Suprapubic skin (tissue), 4 donors: Measurements from ENCODE around the gene MOB1A. TPM values are rescaled to one million over a fixed set of nuclear protein-coding genes. Genes with fewer than 3 reads are reported as not detected.
"Not testable (repeated sequence)": the region's sequence is repeated elsewhere in the genome, so short reads cannot be mapped to it uniquely, and the experiment has no call there.

ENCODE experiments used
- DNase-seq, 2 donors: peaks; one replicate each; pipeline ENCODE4 v3.0.0-alpha.2; 2019; ENCODE audit warnings: low spot score in 2 of 2
- H3K27ac ChIP-seq: fragments of 200-600 bp; sonication (generic); one replicate; pipeline ENCODE4 v1.5.1; 2019
- H3K27me3 ChIP-seq: fragments of 200-600 bp; sonication (generic); one replicate; pipeline ENCODE4 v1.5.1; 2019
- H3K36me3 ChIP-seq: fragments of 200-600 bp; sonication (generic); one replicate; pipeline ENCODE4 v1.5.1; 2019
- H3K4me1 ChIP-seq: fragments of 200-600 bp; sonication (generic); one replicate; pipeline ENCODE4 v1.5.1; 2019
- H3K4me3 ChIP-seq: fragments of 200-600 bp; sonication (generic); one replicate; pipeline ENCODE4 v1.5.1; 2019; ENCODE audit warnings: mild to moderate bottlenecking
- H3K9me3 ChIP-seq: fragments of 200-600 bp; sonication (generic); one replicate; pipeline ENCODE4 v1.5.1; 2019
- EP300 ChIP-seq: sonication (generic); formaldehyde crosslinking; IDR thresholded peaks from one replicate; pipeline ENCODE4 v1.6.1; 2017; ENCODE audit warnings: antibody characterized with exemption
- POLR2A ChIP-seq, 2 donors: fragments of 450-650 bp; IDR thresholded peaks; one replicate each; pipeline ENCODE4 v1.6.1; 2017; ENCODE audit warnings: antibody characterized with exemption in 2 of 2, mild to moderate bottlenecking in 2 of 2, moderate library complexity in 2 of 2
- POLR2AphosphoS5 ChIP-seq, 3 donors: sonication (generic); formaldehyde crosslinking; IDR thresholded peaks; one replicate each; pipeline ENCODE4 v1.6.1; 2017; ENCODE audit warnings: antibody characterized with exemption in 3 of 3
- WGBS: methylation state at CpG from one replicate; pipeline ENCODE4 v1.1.5; 2018; 5-methylcytosine and 5-hydroxymethylcytosine counted together
- total RNA-seq, 4 donors: library from RNA; depleted of rRNA; stranded (reverse); fragments of >200 nt; gene quantifications; one replicate each; pipeline ENCODE4 v1.1.0, GENCODE V29; 2016
- TF ChIP-seq, protein P1 (sequence below), 2 donors: fragments of 200-600 bp in 1 of 2; fragments of 450-650 bp in 1 of 2; sonication (generic) in 1 of 2; IDR thresholded peaks; one replicate each; pipeline ENCODE4 v1.5.1; 2016 to 2019; ENCODE audit warnings: antibody characterized with exemption in 2 of 2, mild to moderate bottlenecking in 1 of 2, moderate library complexity in 1 of 2

MOB1A gene
- total RNA-seq, 4 donors from 2014 or later = 65.2 to 96.6 (median 79.2) TPM

DNA sequence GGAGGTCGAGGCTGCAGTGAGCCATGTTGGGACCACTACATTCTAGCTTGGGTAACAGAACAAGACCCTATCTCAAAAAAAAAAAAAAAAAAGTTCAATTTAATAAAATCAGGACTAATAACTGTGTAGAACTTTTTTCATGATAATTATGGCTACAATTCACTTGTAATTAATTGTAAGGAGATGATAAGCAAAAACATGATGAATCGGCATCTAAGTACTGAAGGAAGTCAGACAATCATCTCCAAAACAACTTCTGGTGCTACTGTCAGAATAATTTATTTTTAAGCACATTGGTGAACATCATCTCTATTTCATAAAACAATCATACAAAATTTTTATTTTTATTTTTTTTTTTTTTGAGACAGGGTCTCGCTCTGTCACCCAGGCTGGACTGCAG lies 10.0 kb upstream of the MOB1A start:
- WGBS = 57% methylated on average over 3 of the region's 3 CpGs
- Histone ChIP-seq H3K27me3 (no peaks in the 10 kb centered on the region), H3K4me1 (peaks cover 5% of the 10 kb centered on the region), H3K4me3 (no peak overlapping the region), H3K27ac (no peak overlapping the region), H3K9me3 (no peaks in the 10 kb centered on the region), H3K36me3 (no peaks in the 10 kb centered on the region)
- no peak for DNase-seq
- TF ChIP-seq POLR2AphosphoS5 (IDR thresholded peaks at IDR 0.05) (no peak), POLR2A (IDR thresholded peaks at IDR 0.05) (no peak), EP300 (no peak)
- TF ChIP-seq, protein P1, sequence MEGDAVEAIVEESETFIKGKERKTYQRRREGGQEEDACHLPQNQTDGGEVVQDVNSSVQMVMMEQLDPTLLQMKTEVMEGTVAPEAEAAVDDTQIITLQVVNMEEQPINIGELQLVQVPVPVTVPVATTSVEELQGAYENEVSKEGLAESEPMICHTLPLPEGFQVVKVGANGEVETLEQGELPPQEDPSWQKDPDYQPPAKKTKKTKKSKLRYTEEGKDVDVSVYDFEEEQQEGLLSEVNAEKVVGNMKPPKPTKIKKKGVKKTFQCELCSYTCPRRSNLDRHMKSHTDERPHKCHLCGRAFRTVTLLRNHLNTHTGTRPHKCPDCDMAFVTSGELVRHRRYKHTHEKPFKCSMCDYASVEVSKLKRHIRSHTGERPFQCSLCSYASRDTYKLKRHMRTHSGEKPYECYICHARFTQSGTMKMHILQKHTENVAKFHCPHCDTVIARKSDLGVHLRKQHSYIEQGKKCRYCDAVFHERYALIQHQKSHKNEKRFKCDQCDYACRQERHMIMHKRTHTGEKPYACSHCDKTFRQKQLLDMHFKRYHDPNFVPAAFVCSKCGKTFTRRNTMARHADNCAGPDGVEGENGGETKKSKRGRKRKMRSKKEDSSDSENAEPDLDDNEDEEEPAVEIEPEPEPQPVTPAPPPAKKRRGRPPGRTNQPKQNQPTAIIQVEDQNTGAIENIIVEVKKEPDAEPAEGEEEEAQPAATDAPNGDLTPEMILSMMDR (IDR thresholded peaks at IDR 0.05) = no peak

DNA sequence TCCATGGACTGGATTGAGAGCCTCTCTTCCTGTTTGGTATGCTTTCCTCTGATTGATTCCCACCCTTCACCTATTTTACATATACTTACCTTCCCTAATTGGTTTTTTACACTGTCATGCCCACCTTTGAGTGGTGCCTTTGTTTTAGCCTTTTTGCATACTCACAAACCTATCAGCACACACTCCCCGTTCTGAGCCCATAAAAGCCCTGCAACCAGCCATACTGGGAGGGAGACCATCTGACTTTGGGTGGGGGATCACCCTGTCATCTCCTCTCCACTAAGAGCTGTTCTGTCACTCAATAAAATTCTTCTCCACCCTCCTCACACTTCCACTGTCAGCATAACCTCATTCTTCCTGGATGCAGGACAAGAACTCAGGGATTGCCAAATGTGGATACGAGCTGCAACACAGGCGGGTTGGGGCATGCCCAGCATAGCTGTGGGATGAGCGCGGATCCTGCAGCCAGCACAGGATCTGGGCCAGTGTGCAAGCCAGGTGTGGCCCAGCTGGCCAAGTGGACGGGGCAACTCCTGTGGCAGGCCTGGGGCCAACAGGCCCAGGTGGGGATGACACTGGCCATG lies 9.4 kb upstream of the MOB1A start:
- TF ChIP-seq, protein P1 (IDR thresholded peaks at IDR 0.05) = no peak
- TF ChIP-seq POLR2A (IDR thresholded peaks at IDR 0.05) (no peak), EP300 (no peak), POLR2AphosphoS5 (IDR thresholded peaks at IDR 0.05) (peak in 1 of 3 donors; percentile 73)

DNA sequence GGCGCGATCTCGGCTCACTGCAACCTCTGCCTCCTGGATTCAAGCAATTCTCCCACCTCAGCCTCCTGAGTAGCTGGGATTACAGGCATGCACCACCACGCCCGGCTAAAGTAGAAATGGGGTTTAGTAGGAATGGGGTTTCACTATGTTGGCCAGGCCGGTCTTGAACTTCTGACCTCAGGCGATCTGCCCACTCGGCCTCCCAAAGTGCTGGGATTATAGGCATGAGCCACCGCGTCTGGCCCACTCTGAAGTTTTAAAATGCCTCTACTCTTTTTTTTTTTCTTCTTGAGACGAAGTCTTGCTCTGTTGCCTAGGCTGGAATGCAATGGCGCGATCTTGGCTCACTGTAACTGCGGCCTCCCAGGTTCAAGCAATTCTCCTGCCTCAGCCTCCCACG lies 8.0 kb upstream of the MOB1A start:
- H3K4me1 ChIP-seq, DNase-seq, H3K36me3 ChIP-seq, H3K27ac ChIP-seq, H3K27me3 ChIP-seq, H3K9me3 ChIP-seq, H3K4me3 ChIP-seq: not testable (repeated sequence)
- WGBS = 95% methylated on average over 15 of the region's 15 CpGs

More for the DNA sequence above, 9.4 kb upstream of the MOB1A start:
- H3K27me3 ChIP-seq = no peaks in the 10 kb centered on the region
- H3K27ac ChIP-seq = peak overlapping the region; percentile 72
- no peak overlapping the region for H3K4me3 ChIP-seq
- peaks cover 5% of the 10 kb centered on the region for H3K4me1 ChIP-seq
- 39% methylated on average over 6 of the region's 6 CpGs for WGBS
- no peaks in the 10 kb centered on the region for H3K9me3 ChIP-seq
- no peaks in the 10 kb centered on the region for H3K36me3 ChIP-seq
- no peak for DNase-seq

DNA sequence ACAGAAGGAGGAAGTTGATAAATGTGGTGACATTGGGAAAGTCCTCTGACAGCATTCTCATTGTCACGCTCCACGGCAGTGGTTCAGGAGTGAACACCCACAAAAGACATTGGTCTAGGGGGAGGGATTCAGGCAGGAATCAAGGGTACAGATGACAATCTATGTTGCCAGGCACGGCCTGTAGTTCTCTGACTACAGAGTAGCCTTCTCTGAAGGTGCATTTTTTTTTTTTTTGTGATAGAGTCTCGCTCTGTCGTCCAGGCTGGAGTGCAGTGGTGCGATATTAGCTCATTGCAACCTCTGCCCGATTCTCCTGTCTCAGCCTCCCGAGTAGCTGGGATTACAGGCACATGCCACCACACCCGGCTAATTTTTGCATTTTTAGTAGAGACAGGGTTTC lies 7.4 kb upstream of the MOB1A start:
- H3K36me3 ChIP-seq = no peaks in the 10 kb centered on the region
- no peaks in the 10 kb centered on the region for H3K9me3 ChIP-seq
- WGBS = 79% methylated on average over 9 of the region's 9 CpGs
- H3K4me1 ChIP-seq = peaks cover 5% of the 10 kb centered on the region
- H3K27me3 ChIP-seq = no peaks in the 10 kb centered on the region
- TF ChIP-seq POLR2AphosphoS5 (IDR thresholded peaks at IDR 0.05) = no peak
- no peak for TF ChIP-seq EP300
- TF ChIP-seq, protein P1 (IDR thresholded peaks at IDR 0.05) = no peak
- TF ChIP-seq POLR2A (IDR thresholded peaks at IDR 0.05) = no peak
- DNase-seq = no peak
- H3K27ac ChIP-seq = peak overlapping the region; percentile 38
- H3K4me3 ChIP-seq = no peak overlapping the region

DNA sequence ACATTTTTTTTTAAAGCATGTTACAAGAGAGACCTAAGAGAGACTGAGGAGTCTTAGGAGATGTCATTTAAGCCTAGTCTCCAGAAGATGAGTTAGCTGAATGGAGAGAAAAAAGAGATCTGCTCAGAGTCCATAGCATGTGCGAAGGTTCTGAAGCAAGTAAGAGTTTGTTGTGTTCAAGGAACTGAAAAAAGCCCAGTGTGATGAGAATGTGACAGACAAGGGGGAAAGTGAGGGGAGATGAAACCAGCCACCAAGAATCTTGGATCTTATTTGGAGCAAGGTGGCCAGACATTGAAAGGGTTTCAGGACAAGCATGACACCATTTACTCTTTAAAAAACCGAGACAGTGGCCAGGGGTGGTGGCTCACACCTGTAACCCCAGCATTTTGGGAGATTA lies 5.2 kb upstream of the MOB1A start:
- Histone ChIP-seq H3K36me3 (no peaks in the 10 kb centered on the region), H3K27ac (no peak overlapping the region), H3K27me3 (no peaks in the 10 kb centered on the region), H3K4me1 (peaks cover 12% of the 10 kb centered on the region), H3K4me3 (no peak overlapping the region), H3K9me3 (no peaks in the 10 kb centered on the region)
- TF ChIP-seq POLR2AphosphoS5 (IDR thresholded peaks at IDR 0.05) = no peak
- TF ChIP-seq EP300 = no peak
- TF ChIP-seq, protein P1 (IDR thresholded peaks at IDR 0.05) = no peak
- TF ChIP-seq POLR2A (IDR thresholded peaks at IDR 0.05) = no peak
- WGBS = 98% methylated on average over 2 of the region's 2 CpGs
- no peak for DNase-seq

DNA sequence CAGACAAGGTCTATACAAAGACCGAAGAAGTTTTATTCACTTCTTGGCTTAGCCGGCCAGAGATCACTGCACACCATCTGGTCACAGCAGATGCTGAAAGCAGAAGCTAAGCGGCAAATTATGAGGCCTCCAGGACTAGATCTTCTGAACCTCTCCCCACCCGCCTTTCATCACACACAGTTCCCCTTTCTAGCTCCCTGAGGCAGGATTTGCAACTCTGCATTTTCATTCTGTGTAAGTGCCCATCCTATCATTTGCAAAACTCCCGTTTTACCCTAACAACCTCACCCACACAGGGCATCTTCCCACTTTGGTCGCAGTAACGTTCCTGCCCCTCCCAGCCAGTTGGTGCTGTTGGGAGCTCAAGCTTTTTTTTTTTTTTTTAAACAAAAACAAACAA lies 3.1 kb upstream of the MOB1A start:
- Histone ChIP-seq H3K4me1 (peaks cover 19% of the 10 kb centered on the region), H3K9me3 (no peaks in the 10 kb centered on the region), H3K27me3 (no peaks in the 10 kb centered on the region), H3K36me3 (no peaks in the 10 kb centered on the region), H3K27ac (peak overlapping the region; percentile 20), H3K4me3 (no peak overlapping the region)
- DNase-seq = no peak
- no peak for TF ChIP-seq EP300
- TF ChIP-seq POLR2AphosphoS5 (IDR thresholded peaks at IDR 0.05) = no peak
- no peak for TF ChIP-seq POLR2A (IDR thresholded peaks at IDR 0.05)
- TF ChIP-seq, protein P1 (IDR thresholded peaks at IDR 0.05) = no peak
- WGBS = 43% methylated on average over 7 of the region's 7 CpGs
